Stimulated activated naive CD4-positive, alpha-beta T cell (primary cell): ENCODE measurements around the gene HCN3.
"Not testable (repeated sequence)": the region's sequence is repeated elsewhere in the genome, so short reads cannot be mapped to it uniquely, and the experiment has no call there.

ENCODE experiments used
- DNase-seq, 6 experiments: peaks; one replicate each; lab custom pipeline; 2025; lab: John Stamatoyannopoulos, UW

Gene HCN3

GRCh38 chr1:155284476-155284875 lies 7.2 kb downstream of the HCN3 start:
- DNase-seq = no peak

- DNase-seq = no peak
These were observed 7.8 kb downstream of the HCN3 start for GRCh38 chr1:155285063-155285462.

DNA sequence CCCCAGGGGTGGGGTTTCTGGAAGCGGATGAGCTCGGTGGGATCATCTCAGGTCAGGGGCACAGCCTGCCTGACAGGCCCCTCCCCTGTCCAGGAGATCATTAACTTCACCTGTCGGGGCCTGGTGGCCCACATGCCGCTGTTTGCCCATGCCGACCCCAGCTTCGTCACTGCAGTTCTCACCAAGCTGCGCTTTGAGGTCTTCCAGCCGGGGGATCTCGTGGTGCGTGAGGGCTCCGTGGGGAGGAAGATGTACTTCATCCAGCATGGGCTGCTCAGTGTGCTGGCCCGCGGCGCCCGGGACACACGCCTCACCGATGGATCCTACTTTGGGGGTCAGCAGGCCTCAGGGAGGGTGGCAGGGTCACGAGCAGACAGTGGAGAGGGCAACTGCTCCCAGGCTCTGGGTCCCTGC lies 8.4 kb downstream of the HCN3 start:
- no peak for DNase-seq

DNA sequence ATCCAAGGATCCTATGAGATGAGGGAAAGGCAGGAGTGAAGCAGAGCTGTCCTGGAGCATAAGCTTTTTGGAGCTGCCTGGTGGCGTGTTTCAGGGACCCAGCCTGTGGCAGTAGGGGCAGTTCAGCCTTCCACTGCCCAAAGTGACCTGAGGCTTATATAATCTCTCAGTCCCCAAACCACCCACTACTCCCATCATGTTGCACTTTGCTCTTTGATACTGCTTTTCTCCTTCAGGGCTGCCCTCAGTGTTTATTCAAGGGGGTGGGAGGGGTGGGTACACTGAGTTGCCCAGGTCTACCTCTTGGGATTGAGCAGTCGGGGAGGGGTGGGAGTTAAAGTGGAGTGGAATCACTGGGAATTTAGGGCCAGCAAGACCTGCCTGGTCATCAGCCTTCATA lies 9.3 kb downstream of the HCN3 start:
- DNase-seq = no peak

DNA sequence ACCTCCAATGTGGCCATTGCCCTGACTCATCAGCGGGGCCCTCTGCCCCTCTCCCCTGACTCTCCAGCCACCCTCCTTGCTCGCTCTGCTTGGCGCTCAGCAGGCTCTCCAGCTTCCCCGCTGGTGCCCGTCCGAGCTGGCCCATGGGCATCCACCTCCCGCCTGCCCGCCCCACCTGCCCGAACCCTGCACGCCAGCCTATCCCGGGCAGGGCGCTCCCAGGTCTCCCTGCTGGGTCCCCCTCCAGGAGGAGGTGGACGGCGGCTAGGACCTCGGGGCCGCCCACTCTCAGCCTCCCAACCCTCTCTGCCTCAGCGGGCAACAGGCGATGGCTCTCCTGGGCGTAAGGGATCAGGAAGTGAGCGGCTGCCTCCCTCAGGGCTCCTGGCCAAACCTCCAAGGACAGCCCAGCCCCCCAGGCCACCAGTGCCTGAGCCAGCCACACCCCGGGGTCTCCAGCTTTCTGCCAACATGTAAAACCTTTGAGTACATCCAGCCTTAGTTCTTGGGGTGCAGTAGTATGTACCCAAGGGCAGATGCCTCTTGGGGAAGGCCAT lies 10.8 kb downstream of the HCN3 start:
- no peak for DNase-seq

DNA sequence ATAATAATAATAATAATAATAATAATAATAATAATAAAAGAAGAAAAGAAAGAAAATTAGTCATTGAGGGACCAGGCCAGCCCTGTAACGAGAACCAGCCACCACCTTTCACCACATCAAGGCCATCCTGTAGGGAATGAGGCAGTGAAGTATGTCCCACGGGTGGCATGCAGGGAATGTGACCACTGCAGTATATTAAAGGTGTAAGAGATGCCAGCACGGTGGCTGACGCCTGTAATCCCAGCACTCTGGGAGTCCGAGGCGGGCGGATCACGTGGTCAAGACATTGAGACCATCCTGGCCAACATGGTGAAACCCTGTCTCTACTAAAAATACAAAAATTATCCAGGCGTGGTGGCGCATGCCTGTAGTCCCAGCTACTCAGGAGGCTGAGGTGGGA lies 13.7 kb downstream of the HCN3 start:
- not testable (repeated sequence) for DNase-seq

DNA sequence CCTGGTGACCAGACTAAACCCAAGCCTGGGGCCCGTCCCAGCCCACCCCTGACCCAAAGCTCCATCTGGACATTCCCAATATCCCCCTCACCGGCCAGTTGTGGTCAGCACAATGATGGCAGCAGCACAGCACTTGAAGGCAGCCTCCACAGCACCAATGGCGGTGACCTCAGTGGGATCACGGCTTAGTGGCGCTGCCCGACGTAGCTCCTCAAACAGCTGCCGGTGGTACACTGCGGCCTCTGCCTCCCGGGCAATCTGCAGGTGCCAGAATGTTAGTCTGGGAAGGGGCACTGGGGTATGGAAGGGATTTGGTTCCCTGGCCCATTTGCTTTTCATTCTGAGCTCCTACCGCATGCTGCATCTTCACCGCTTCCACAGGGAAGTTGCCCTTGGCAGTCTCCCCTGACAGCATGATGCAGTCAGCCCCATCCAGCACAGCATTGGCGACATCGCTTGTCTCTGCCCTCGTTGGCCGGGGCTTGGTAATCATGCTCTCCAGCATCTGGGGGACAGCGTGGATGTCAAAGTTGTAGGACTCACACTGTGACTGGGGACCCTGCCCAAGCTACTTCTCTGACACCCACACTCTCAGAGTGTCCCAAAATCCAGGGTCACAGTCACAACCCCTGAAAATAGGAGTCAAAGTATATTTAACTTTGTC lies 16.0 kb downstream of the HCN3 start:
- no peak for DNase-seq

DNA sequence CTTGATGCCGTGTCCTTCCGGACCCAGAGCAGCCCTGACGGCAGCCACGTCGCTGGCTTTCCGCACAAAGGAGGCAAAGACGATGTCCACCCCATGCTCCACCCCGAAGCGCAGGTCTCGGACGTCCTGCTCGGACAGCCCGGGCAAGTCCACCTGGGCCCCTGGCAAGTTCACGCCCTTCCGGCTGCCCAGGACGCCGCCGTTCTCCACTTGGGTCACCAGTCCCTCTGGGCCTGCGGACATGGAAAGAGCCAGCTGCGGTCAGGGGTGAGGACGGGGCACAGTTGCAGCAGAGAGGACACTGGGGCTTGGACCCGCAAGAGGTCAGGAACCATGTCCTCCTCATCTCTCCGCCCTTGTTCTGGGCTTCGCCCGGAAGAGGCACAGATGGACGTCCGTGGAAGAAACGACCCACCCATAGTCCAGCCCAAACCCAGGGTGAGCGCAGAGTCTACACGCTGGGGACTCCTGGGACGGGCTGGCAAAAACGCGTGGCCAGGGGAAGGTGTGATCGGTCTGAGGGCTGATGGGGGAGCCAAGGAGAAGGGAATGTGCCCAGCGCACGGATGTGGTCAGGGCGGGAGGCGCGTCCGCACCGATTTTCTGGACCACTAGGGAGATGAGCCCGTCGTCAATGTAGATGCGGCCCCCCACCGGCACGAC lies 17.4 kb downstream of the HCN3 start:
- no peak for DNase-seq

GRCh38 chr1:155295183-155295941 lies 18.1 kb downstream of the HCN3 start:
- no peak for DNase-seq

DNA sequence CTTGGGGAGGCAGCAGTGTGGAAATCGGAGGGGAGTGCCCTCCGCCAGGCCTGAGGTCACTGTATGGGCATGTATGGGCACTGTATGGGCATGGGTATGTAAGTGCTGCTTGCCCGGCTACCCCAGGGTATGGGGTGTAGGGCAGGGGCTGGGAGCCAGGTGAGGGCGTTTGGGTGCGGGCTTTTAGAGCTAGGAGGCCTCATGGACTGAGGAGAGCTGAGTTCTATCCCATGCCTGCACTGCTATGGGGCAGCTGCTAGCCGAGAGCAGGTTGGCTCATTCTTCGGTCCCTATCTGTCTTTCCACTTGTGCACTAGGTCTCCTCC lies 18.6 kb downstream of the HCN3 start:
- DNase-seq = no peak

GRCh38 chr1:155296661-155297060 lies 19.4 kb downstream of the HCN3 start:
- DNase-seq = no peak

GRCh38 chr1:155297384-155297783 lies 20.1 kb downstream of the HCN3 start:
- DNase-seq = no peak

DNA sequence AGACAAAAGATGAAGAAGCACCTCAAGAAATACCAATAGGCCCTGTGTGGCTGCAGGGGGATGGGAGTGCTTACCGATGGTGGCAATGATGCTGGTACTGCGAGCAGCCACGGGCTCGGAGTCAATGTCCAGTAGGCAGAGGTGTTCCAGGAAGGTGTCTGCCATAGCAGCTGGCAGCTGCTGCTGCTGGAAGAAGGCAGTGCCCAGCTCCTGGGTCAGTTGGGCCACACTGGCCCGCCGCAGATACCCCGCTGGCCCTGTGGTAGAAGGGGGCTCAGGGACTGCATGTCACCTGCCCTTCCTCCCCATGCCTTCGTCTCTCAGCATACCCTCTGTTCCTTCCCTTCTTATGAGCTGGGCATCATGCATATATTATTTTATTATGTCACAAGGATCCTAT lies 22.8 kb downstream of the HCN3 start:
- DNase-seq = no peak

DNA sequence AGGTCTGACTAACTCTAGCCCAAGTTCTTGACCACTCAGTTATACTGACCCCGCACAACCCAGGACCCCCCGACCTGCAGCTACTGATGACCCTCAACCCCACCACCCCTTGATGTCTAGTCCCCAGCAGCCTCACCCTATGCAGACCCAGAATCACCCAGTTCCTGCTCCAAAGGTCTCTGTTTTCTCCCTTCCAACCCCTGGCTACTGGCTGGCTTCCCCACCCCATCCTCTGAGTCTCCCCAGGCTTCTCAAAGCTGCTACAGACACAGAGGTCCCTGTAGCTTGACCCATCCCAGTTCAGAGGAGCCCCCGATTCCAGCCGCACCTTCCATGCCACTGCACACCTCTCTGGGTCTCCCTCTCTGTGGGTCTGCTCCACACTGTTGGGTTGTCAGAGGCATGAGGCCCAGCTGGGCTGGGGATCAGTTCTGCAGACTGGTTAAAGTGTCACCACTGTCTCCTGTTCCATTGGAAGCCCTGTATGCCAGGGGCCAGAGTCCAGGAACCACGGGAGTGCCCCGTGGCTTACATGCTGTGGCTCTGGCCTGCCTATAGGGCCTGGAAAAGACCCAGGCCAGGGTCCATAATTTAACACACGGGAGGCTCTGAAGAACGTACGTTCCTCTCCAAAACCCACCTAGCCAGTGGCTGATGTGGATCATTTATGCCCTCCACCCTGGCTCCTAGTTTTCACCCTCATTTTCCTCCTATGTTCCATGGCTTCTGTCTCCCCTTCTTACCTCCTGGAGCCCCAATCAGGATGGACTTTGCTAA lies 23.5 kb downstream of the HCN3 start:
- DNase-seq = no peak

- DNase-seq = no peak
These were observed 24.1 kb downstream of the HCN3 start, which contains the start of gene PKLR for GRCh38 chr1:155301342-155301841. TSS of gene PKLR (minus strand) at chr1:155301438. CDS start at chr1:155301395, 43 bp downstream.

- no peak for DNase-seq
These were observed 27.3 kb downstream of the HCN3 start for GRCh38 chr1:155304558-155305063.

DNA sequence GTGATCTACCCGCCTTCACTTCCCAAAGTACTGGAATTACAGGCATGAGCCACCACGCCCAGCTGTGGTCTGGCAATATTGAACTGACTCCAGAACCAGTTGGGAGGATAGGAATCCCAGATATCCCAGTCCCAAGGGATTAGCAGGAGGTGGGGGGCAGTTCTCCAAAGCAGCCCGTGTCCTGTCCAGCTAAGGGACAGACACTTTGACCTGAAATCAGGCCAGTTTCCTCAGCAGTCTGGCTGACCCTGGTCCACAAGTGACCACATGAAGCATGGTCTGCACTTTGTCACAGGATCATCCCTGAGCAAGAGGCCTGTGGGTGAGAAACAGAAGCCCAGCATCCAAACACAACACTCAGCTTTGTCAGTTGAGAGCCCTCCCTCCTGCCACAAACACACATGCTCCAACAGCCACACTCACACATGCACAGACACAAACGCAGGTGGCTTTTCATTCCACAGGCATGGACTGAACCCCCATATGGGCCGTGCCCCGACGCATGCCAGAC lies 28.7 kb downstream of the HCN3 start:
- no peak for DNase-seq

- DNase-seq = no peak
These were observed 30.0 kb downstream of the HCN3 start for GRCh38 chr1:155307247-155307740.

DNA sequence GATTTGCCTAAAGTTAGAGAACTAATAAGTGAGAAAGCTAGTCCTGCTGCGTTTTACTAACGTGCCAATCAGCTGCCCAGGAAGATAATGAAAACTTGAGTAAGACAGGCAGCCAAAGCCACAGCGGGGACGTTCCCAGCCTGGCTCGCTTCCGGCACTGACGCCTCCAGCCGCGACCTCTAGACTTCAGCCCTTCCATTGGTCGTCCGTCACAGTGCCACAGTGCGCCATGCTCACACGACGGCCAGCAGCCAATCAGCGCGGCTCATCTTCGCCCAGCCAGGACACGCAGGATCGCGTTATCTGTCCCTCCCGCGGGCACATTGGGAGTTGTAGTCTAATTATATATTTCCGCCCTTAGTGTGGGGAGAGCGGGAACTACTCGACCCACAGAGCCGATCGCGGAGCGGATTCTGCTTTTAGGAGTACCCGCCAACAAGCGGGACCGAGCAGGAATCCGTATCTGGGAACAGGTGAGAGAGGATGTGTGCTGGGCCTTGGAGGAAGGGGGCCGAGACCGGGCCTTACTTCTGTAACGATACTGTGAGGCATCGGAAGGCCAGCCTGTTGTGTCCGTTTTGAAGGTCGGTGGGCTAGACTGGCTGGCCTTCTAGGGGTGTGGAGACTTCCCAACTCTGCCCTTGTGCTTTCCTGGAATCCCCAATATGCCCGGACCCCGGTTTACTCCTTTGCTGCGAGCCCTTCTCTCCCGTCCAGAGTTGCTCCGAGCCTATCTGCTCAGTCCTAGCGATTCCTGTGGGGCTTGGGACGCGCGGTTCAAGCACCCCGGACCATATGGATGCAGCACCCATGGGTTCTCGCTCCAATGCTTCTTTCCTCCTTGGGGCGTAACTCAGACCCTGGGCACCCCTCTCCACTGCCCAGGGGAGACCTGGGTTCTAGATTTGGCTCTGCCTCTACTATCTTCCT lies 31.5 kb downstream of the HCN3 start, which contains the start of gene FDPS:
TSS of gene FDPS (plus strand) at position 374 of the 930 bp plus-strand sequence. CDS start 924 bp downstream, outside the sequence.
- peak; percentile 88 to 97 (median 95) for DNase-seq

DNA sequence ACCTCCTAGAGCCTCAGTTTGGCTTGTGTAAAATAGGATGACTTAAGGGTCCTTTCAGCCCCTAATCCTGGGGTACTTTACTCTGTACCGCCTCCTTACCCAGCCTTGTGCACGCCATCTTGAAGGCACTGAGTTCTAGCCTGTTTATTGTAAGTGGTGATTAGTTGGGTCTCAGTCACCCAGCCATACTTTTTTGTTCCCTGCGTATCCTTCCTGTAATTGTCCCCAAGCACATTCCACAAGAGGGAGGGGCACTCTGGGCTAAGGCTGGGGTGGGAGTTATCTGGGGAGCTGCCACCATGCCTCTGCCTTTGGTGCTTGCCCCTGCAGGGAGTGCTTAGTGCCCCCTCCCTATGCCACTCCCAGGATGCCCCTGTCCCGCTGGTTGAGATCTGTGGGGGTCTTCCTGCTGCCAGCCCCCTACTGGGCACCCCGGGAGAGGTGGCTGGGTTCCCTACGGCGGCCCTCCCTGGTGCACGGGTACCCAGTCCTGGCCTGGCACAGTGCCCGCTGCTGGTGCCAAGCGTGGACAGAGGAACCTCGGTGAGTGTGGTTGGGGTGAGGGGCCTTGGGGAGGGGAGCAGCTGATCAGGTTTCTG lies 32.3 kb downstream of the HCN3 start:
- DNase-seq = no peak
